Cardiac fibroblast (primary cell): ENCODE data around the gene VSIR.

ENCODE experiments used
- DNase-seq, 2 donors: peaks; one replicate each; pipeline versions ENCODE4 v3.0.0 to v3.0.0-alpha.2; 2010; ENCODE audit warnings: low read depth in 2 of 2
- H3K4me3 ChIP-seq, 2 donors: replicated peaks in 1 of 2; 1 replicate in 1 of 2; 2 replicates in 1 of 2; pipeline ENCODE4 v1.5.1; 2011; ENCODE audit warnings: low read depth in 2 of 2, low read length in 2 of 2, mild to moderate bottlenecking in 2 of 2, moderate library complexity in 1 of 2
- CTCF ChIP-seq: IDR thresholded peaks from one replicate; pipeline ENCODE4 v1.5.1; 2011; ENCODE audit warnings: low read depth, mild to moderate bottlenecking, low read length, inconsistent platforms

Gene VSIR

DNA sequence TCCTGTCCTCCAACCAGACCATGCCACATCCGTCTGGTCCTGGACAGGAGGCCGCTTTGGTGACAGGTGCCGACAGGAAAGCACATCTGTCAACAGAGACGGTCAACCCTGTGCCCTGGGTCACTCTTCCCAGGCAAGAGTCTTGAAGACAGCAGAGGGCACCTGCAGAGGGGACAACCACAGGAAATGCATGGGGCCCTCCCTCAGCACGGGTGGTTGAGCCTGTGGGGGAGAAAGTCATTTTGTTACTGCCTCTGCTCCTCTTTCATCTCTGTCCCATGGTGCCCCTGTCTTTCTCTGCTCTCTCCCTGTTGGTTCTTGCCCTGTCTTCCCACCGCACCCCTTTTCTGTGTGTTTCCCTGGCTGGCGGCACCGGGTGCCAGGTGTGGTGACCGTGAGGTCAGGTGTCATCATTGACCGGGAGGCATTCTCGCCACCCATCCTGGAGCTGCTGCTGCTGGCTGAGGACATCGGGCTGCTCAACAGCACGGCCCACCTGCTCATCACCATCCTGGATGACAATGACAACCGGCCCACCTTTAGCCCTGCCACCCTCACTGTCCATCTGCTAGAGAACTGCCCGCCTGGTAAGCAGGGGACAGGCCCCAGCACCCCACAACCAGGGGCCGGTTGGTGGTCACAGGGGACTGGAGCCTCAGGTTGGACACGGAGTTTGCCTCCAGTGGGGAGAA lies 17.6 kb upstream of the VSIR start:
- H3K4me3 ChIP-seq, result no peak overlapping the region
- TF ChIP-seq CTCF, result no peak
- DNase-seq, result no peak

DNA sequence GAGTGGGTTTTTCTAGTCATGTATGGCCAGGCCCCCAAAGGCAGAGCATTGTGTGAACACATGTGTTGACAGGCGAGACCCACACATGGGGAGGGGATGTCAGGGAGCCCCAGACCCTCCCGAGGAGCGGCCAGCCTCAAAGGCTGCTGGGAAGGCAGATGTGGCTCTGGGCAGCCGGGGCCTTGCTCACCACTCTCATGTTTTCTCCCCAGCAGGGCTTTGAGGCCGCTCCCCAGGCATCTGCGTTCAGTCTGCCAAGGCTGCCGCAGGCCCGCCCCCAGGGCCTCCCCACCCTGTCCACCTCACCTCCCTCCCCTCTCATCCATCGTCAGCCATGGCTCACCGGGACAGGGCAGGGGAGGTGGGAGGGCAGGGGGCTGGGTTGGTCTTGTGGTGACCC lies 16.6 kb upstream of the VSIR start:
- no peak for DNase-seq
- TF ChIP-seq CTCF, result no peak
- no peak overlapping the region for H3K4me3 ChIP-seq

DNA sequence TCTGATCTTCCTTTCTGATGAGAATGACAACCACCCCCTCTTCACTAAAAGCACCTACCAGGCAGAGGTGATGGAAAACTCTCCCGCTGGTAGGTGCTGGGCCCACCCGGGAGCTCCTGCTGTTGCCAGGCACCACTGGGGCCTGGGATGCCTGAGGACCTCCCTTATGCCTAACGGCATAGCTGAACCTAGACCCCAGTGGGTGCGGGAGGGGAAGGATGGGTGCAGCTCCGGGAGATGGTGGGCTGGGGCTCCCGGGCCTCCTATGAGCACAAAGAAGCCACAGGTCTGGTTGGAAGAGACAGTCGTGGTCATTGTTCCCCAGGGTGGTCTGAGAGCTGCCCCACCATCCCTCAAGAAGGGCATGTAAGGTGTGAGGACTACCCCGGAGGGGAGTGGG lies 15.6 kb upstream of the VSIR start:
- no peak overlapping the region for H3K4me3 ChIP-seq
- TF ChIP-seq CTCF, result no peak
- DNase-seq, result no peak

GRCh38 chr10:71784679-71785272 lies 11.5 kb upstream of the VSIR start:
- H3K4me3 ChIP-seq, result no peak overlapping the region
- DNase-seq, result no peak
- no peak for TF ChIP-seq CTCF

DNA sequence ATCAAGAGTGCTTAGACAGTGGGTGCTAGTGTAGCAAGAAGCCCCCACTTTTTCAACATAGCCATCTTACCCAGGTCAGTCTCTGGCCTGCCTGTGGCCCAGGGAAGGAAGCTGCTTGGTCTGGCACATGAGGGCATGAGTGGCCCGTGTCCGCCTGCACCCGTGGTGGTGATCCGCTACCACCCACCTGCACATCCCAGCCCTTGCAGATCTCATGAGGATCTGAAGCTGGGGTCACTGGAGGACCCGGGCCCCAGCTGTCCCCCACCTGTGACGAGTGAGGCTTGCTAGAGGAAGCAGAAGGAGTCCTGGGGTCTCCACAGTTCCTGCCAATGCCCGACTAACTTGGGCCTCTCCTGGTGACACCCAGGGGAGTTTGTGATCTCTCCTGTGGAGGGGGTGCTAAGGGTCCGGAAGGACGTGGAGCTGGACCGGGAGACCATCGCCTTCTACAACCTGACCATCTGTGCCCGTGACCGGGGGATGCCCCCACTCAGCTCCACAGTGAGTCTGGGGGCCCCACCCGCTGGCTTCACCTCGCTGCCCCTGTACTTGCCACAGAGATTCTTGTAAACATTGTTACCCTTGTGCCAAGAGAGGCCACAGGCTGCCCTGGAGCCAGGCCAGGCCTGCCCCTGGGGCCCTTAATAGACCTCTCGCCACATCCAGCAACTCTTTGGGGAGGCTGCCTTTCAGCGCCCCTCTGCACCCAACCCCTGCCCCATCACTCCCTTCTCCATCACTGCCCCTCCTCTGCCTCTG lies 10.8 kb upstream of the VSIR start:
- no peak for TF ChIP-seq CTCF
- no peak overlapping the region for H3K4me3 ChIP-seq
- no peak for DNase-seq

DNA sequence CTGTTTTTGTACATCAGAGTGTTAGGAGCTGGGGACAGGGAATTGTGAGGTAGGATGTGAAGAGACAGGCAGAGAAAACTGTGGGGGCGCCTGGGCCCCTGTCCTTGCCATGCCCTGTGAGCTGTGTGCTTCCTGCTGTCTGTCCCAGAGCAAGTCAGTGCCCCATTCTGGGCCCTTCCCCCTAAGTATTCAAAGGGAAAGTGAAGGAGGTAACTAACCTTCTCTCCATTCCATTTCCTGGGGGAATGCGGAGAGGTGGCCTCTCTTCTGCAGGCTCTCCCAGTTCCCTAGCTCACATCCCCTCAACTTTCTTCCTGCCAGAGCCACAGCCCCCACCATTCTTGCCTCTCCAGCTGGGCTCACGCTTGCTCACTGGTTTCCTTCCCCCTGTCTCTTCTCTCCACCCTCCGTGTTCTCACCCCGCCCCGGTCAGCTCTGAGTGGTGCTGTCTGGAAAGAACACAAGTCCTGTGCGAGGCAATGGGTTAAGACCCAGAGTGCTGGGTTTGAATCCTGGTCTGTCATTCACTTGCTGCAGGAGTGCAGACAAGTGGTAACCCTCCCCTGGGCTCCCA lies 9.7 kb upstream of the VSIR start:
- H3K4me3 ChIP-seq, result no peak overlapping the region
- no peak for DNase-seq
- no peak for TF ChIP-seq CTCF
